Endodermal cell (in vitro differentiated cells): ENCODE measurements around the gene CYP46A1. TPM values are rescaled to one million over a fixed set of nuclear protein-coding genes. Genes with fewer than 3 reads are reported as not detected.

Experiments
- DNase-seq: peaks from one replicate; pipeline ENCODE4 v3.0.0-alpha.2; 2017
- H3K27ac ChIP-seq: 2 replicates; pipeline ENCODE4 v1.5.1; 2013; ENCODE audit warnings: mild to moderate bottlenecking, low read depth, low read length, moderate library complexity
- H3K27me3 ChIP-seq: 2 replicates; pipeline ENCODE4 v1.6.1; 2013; ENCODE audit warnings: mild to moderate bottlenecking, low read length, moderate library complexity; ENCODE audit not compliant: insufficient read depth, control insufficient read depth, poor library complexity, severe bottlenecking
- H3K36me3 ChIP-seq: 2 replicates; pipeline ENCODE4 v1.7.0; 2013; ENCODE audit warnings: mild to moderate bottlenecking, low read length, moderate library complexity; ENCODE audit not compliant: control insufficient read depth, insufficient read depth
- H3K4me1 ChIP-seq: one replicate; pipeline ENCODE4 v1.7.0; 2013; ENCODE audit warnings: low read length; ENCODE audit not compliant: control insufficient read depth, insufficient read depth
- H3K4me3 ChIP-seq: 2 replicates; pipeline ENCODE4 v1.5.1; 2013; ENCODE audit warnings: mild to moderate bottlenecking, low read length, moderate library complexity
- H3K9ac ChIP-seq: 2 replicates; pipeline ENCODE4 v1.6.1; 2013; ENCODE audit warnings: mild to moderate bottlenecking, low read length, moderate library complexity; ENCODE audit not compliant: poor library complexity, severe bottlenecking; ENCODE audit errors: extremely low read depth
- H3K9me3 ChIP-seq: 2 replicates; pipeline ENCODE4 v1.6.1; 2013; ENCODE audit warnings: mild to moderate bottlenecking, low read length, moderate library complexity; ENCODE audit not compliant: control insufficient read depth
- H3K27ac Mint-ChIP-seq: 2 replicates; pipeline ENCODE4 v1.8.0; 2020; ENCODE audit warnings: mixed read lengths
- H3K27me3 Mint-ChIP-seq: 2 replicates; pipeline ENCODE4 v1.8.0; 2021; ENCODE audit warnings: mild to moderate bottlenecking, mixed read lengths; ENCODE audit not compliant: insufficient read depth
- H3K36me3 Mint-ChIP-seq: 2 replicates; pipeline ENCODE4 v1.8.0; 2020; ENCODE audit warnings: low read depth, mixed read lengths
- H3K4me1 Mint-ChIP-seq: 2 replicates; pipeline ENCODE4 v1.8.0; 2020; ENCODE audit warnings: mixed read lengths
- H3K4me3 Mint-ChIP-seq: 2 replicates; pipeline ENCODE4 v1.8.0; 2020; ENCODE audit warnings: mild to moderate bottlenecking, moderate library complexity, mixed read lengths
- H3K9me3 Mint-ChIP-seq: 2 replicates; pipeline ENCODE4 v1.8.0; 2020; ENCODE audit warnings: mild to moderate bottlenecking, mixed read lengths
- WGBS, 2 experiments: methylation state at CpG; one replicate each; pipeline versions ENCODE4 v1.1.5 to v1.1.7; 2013; ENCODE audit warnings: missing lambda C conversion rate in 2 of 2, mixed read lengths in 1 of 2; ENCODE audit not compliant: insufficient coverage in 1 of 2, insufficient read length in 1 of 2; 5-methylcytosine and 5-hydroxymethylcytosine counted together
- total RNA-seq, 2 donors: library from RNA; stranded (reverse); fragmentation: NEBNext Ultra II Directional in 1 of 2; extraction: Animal tissue kit (Norgen Biotek cat#: 25700) in 1 of 2; gene quantifications; 2 replicates in 1 of 2; 3 replicates in 1 of 2; pipeline ENCODE4 v1.2.1, GENCODE V29; 2021
- TF ChIP-seq, protein P1 (sequence below): fragments of 200-600 bp; sonication (generic); conservative IDR thresholded peaks from 2 replicates; pipeline ENCODE4 v1.5.0; 2021; ENCODE audit warnings: antibody characterized with exemption, mild to moderate bottlenecking

The CYP46A1 gene
- total RNA-seq, 2 donors from 2014 or later = 0.55 to 0.57 TPM

DNA sequence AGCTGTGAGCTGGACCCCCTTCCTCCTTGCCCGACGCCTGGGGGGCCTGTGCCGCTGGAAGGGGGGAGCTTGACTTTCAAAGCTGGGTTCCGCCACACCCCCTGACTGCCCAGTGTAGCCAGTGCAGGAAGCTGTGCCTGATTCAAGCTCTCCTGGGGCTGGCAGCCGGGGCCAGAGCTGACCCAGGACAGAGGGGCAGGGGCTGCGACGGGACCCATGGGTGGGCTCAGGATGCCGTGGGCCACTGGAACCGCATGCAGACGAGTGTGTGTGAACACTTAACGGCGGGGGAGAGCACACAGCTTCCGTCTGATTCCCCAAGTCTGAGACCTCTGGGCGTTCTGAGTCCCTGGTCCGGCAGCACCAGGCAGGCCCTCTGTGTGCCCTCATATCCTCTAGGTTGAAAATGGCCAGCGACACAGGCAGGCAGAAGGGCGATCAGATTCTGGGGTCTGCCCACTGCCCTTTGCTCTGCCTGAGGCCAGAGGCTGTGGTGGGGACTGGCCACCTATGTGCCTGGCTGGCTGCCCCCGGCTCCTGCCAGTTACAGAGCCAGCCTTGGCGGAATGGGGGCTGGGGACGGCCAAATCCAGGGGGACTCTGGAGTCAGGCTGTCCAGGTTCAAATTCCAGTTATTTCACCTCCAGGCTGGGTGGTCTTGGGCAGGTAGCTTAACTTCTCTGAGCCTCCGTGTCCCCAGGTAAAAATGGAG lies 54.0 kb downstream of the CYP46A1 start:
- Histone ChIP-seq H3K36me3 (no peaks in the 10 kb centered on the region), H3K27ac (no peak overlapping the region), H3K9ac (no peak overlapping the region), H3K4me3 (no peak overlapping the region), H3K27me3 (no peaks in the 10 kb centered on the region), H3K9me3 (no peaks in the 10 kb centered on the region), H3K4me1 (no peaks in the 10 kb centered on the region)
- no peak overlapping the region for H3K27ac Mint-ChIP-seq
- H3K4me3 Mint-ChIP-seq = no peak overlapping the region
- no peaks in the 10 kb centered on the region for H3K4me1 Mint-ChIP-seq
- no peak for DNase-seq
- WGBS, 2 experiments = 92 to 93% methylated on average over 12 to 21 of the region's 21 CpGs
- TF ChIP-seq, protein P1, sequence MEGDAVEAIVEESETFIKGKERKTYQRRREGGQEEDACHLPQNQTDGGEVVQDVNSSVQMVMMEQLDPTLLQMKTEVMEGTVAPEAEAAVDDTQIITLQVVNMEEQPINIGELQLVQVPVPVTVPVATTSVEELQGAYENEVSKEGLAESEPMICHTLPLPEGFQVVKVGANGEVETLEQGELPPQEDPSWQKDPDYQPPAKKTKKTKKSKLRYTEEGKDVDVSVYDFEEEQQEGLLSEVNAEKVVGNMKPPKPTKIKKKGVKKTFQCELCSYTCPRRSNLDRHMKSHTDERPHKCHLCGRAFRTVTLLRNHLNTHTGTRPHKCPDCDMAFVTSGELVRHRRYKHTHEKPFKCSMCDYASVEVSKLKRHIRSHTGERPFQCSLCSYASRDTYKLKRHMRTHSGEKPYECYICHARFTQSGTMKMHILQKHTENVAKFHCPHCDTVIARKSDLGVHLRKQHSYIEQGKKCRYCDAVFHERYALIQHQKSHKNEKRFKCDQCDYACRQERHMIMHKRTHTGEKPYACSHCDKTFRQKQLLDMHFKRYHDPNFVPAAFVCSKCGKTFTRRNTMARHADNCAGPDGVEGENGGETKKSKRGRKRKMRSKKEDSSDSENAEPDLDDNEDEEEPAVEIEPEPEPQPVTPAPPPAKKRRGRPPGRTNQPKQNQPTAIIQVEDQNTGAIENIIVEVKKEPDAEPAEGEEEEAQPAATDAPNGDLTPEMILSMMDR = no peak
- H3K9me3 Mint-ChIP-seq = no peaks in the 10 kb centered on the region
- peaks cover 20% of the 10 kb centered on the region for H3K27me3 Mint-ChIP-seq
- H3K36me3 Mint-ChIP-seq = no peaks in the 10 kb centered on the region

DNA sequence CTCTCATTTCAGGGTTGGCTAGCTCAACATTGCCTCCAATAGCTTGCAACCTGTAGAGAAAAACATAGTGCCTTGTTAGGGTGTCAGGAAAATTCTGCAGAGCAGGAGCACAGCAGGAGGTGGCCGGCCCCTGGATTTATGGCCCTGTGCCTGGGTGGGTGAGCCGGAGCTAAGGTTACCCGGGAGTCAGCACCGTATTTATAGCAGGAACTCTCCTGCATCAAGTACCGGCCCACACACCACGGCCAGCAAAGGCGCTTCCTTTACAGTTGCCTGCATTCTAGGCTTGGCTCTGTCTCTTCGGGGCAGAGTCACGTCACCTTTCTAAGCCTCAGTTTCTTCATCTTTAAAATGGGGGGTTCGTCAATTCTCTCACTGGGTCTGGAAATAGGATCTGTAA lies 56.3 kb downstream of the CYP46A1 start:
- Histone ChIP-seq H3K27ac (no peak overlapping the region), H3K4me1 (no peaks in the 10 kb centered on the region), H3K4me3 (no peak overlapping the region), H3K27me3 (no peaks in the 10 kb centered on the region), H3K9ac (no peak overlapping the region), H3K9me3 (no peaks in the 10 kb centered on the region), H3K36me3 (no peaks in the 10 kb centered on the region)
- Mint-ChIP-seq H3K9me3 (no peaks in the 10 kb centered on the region), H3K27ac (no peak overlapping the region), H3K27me3 (peaks cover 20% of the 10 kb centered on the region), H3K36me3 (no peaks in the 10 kb centered on the region), H3K4me1 (peaks cover 8% of the 10 kb centered on the region), H3K4me3 (no peak overlapping the region)
- 89 to 91% methylated on average over 6 to 10 of the region's 10 CpGs for WGBS, 2 experiments
- DNase-seq = no peak
- TF ChIP-seq, protein P1 = no peak

DNA sequence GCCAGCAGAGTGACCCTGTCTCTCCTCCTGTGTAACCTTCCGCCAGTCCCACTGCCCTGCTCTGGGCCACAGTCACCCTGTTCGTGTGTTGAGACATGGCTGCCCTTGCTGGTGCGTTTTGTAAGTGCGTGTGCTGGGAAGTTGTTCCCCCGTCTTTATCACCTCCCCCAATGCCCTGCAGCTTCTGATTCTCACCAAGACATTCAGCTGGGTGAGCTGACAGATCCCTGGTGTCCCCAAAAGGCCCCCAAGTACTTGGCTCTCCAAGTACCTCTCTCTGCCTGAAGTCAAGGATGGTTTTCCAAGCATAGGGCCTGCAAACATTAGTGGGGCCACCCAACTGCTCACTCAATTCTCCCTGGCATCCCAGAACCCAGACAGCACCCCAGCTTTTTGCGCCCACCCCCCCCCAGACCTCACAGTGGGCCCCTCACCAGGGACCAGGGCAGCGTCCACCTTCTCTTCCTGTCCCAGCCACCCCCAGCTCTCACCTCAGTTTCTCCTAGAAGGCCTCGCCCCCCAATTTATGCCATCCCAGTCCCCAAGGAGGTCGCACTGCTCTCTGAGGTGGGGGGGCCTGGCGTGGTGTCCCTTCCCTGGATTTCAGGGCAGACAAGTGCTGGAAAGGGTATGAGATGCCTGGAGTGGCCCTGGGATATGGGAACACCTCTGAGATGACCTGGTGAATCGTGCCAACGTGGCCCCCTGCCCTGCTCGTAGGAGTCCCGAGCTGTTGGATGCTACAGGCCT lies 57.3 kb downstream of the CYP46A1 start:
- Histone ChIP-seq H3K4me1 (no peaks in the 10 kb centered on the region), H3K9me3 (no peaks in the 10 kb centered on the region), H3K27me3 (no peaks in the 10 kb centered on the region), H3K36me3 (no peaks in the 10 kb centered on the region), H3K27ac (no peak overlapping the region), H3K4me3 (no peak overlapping the region), H3K9ac (no peak overlapping the region)
- Mint-ChIP-seq H3K27ac (no peak overlapping the region), H3K4me1 (peaks cover 8% of the 10 kb centered on the region), H3K27me3 (peaks cover 28% of the 10 kb centered on the region), H3K9me3 (no peaks in the 10 kb centered on the region), H3K4me3 (no peak overlapping the region), H3K36me3 (no peaks in the 10 kb centered on the region)
- no peak for DNase-seq
- WGBS, 2 experiments = 90 to 94% methylated on average over 8 to 14 of the region's 14 CpGs
- TF ChIP-seq, protein P1 = no peak
